DND-41 (cell line): ENCODE data around the gene GAS2.
A peak's percentile ranks its signal among the peaks of the same experiment; 100 is the strongest.

Source experiments
- ATAC-seq: fragments of 200-7000 bp; cut with Tn5 transposase; 3 replicates; pipeline ENCODE4 v1.9.1; 2021; ENCODE audit warnings: low read depth; ENCODE audit not compliant: insufficient read depth
- DNase-seq: peaks from one replicate; pipeline ENCODE4 v3.0.0-alpha.2; 2020
- H2AFZ ChIP-seq: 2 replicates; pipeline ENCODE4 v1.6.0; 2012; ENCODE audit warnings: low read depth, low read length
- H3K27ac ChIP-seq: 2 replicates; pipeline ENCODE4 v1.5.1; 2012; ENCODE audit warnings: low read length, inconsistent platforms
- H3K27me3 ChIP-seq: fragments of 200-600 bp; sonication (generic); 2 replicates; pipeline ENCODE4 v1.6.0; 2012; ENCODE audit warnings: low read length, mild to moderate bottlenecking, inconsistent platforms; ENCODE audit not compliant: insufficient read depth, poor library complexity
- H3K36me3 ChIP-seq: 2 replicates; pipeline ENCODE4 v1.5.1; 2012; ENCODE audit warnings: low read length, inconsistent platforms; ENCODE audit not compliant: insufficient read depth
- H3K4me1 ChIP-seq: 2 replicates; pipeline ENCODE4 v1.5.1; 2012; ENCODE audit warnings: mild to moderate bottlenecking, low read length; ENCODE audit not compliant: insufficient read depth
- H3K4me2 ChIP-seq: 2 replicates; pipeline ENCODE4 v1.6.0; 2012; ENCODE audit warnings: mild to moderate bottlenecking, moderate library complexity, low read length, inconsistent platforms; ENCODE audit not compliant: insufficient read depth
- H3K4me3 ChIP-seq, 2 experiments: fragments of 200-600 bp in 1 of 2; shearing (Covaris generic) in 1 of 2; 2 replicates each; pipeline ENCODE4 v1.5.1; 2012 to 2016; ENCODE audit warnings: inconsistent platforms in 2 of 2, low read length in 2 of 2, mild to moderate bottlenecking in 2 of 2, low read depth in 1 of 2, moderate library complexity in 1 of 2
- H3K79me2 ChIP-seq: 2 replicates; pipeline ENCODE4 v1.6.0; 2012; ENCODE audit warnings: low read length, inconsistent platforms; ENCODE audit not compliant: insufficient read depth
- H3K9ac ChIP-seq: 2 replicates; pipeline ENCODE4 v1.6.0; 2012; ENCODE audit warnings: low read depth, mild to moderate bottlenecking, inconsistent platforms, low read length, moderate library complexity
- H3K9me3 ChIP-seq: 2 replicates; pipeline ENCODE4 v1.5.1; 2012; ENCODE audit warnings: low read length, moderate library complexity, mild to moderate bottlenecking, inconsistent platforms; ENCODE audit not compliant: insufficient read depth, severe bottlenecking
- H4K20me1 ChIP-seq: 2 replicates; pipeline ENCODE4 v1.6.0; 2012; ENCODE audit warnings: low read length; ENCODE audit not compliant: insufficient read depth
- CTCF ChIP-seq: IDR thresholded peaks from 2 replicates; pipeline ENCODE4 v1.5.1; 2012; ENCODE audit warnings: borderline replicate concordance, low read length, moderate library complexity, mild to moderate bottlenecking; ENCODE audit not compliant: poor library complexity, severe bottlenecking; ENCODE audit errors: extremely low read depth
- EZH2 ChIP-seq: IDR thresholded peaks from 3 replicates; pipeline ENCODE4 v1.6.1; 2012; ENCODE audit warnings: borderline replicate concordance, low read depth, mild to moderate bottlenecking, moderate library complexity, low read length, inconsistent platforms; ENCODE audit not compliant: severe bottlenecking

Gene GAS2

GRCh38 chr11:22625448-22626287 lies 40.7 kb upstream of the GAS2 start, which contains the start of gene FANCF:
TSS of gene FANCF (minus strand) at chr11:22625823. CDS start at chr11:22625810, 13 bp downstream.
- peak; percentile 96 for DNase-seq
- peaks cover 33% of the 10 kb centered on the region for H3K4me1 ChIP-seq
- peak within 1 kb of the TSS; percentile 99 for H2AFZ ChIP-seq
- H3K9ac ChIP-seq = peak within 1 kb of the TSS; percentile 92
- H3K4me2 ChIP-seq = peak within 1 kb of the TSS; percentile 87
- peak; percentile 93 for ATAC-seq
- H3K79me2 ChIP-seq = peaks cover 29% of the 10 kb centered on the region
- H4K20me1 ChIP-seq = peaks cover 3% of the 10 kb centered on the region; the same call in 1 of the 2 replicates
- H3K27me3 ChIP-seq = no peaks in the 10 kb centered on the region
- peak within 1 kb of the TSS; percentile 96 to 99 for H3K4me3 ChIP-seq
- peaks cover 6% of the 10 kb centered on the region; the same call in 1 of the 2 replicates for H3K36me3 ChIP-seq
- peak within 1 kb of the TSS; percentile 96 for H3K27ac ChIP-seq
- H3K9me3 ChIP-seq = no peaks in the 10 kb centered on the region
- no peak for TF ChIP-seq EZH2
- no peak for TF ChIP-seq CTCF

DNA sequence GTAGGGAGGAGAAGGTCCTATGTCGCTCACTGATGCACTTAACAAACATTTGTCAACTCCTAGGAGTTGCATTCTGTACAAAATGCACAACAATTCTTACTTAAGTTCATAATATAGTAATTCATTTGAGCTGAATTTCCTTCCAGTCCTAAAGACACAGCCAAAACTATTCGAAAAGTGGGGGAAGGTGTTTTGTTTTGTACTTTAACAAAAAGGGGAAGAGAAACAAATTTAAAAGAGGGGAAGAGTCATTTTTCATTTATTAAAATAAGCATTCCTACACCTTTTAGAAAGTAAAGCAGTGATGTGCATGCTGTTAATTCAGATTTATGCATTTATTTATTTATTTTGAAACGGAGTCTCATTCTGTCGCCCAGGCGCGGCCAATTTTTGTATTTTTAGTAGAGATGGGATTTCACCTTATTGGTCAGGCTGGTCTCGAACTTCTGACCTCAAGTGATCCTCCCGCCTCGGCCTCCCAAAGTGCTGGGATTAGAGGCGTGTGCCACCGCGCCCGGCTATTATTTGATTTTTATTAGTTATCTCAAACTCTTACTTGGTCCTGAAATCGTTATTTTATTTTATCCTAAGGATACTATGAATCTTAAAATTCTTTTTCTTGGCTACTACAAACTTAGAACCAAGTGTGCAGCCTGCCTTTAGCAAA lies 39.7 kb upstream of the GAS2 start:
- ATAC-seq (no peak), DNase-seq (no peak)
- peaks cover 33% of the 10 kb centered on the region for H3K4me1 ChIP-seq
- peak overlapping the region; percentile 96 for H3K27ac ChIP-seq
- peaks cover 3% of the 10 kb centered on the region; the same call in 1 of the 2 replicates for H4K20me1 ChIP-seq
- peak overlapping the region; percentile 87 for H3K4me2 ChIP-seq
- H3K9ac ChIP-seq = peak overlapping the region; percentile 92
- no peaks in the 10 kb centered on the region for H3K9me3 ChIP-seq
- peaks cover 29% of the 10 kb centered on the region for H3K79me2 ChIP-seq
- no peaks in the 10 kb centered on the region for H3K27me3 ChIP-seq
- TF ChIP-seq EZH2 (no peak), CTCF (no peak)
- H3K36me3 ChIP-seq = peaks cover 6% of the 10 kb centered on the region; the same call in 1 of the 2 replicates
- H2AFZ ChIP-seq = peak overlapping the region; percentile 91
- H3K4me3 ChIP-seq = peak overlapping the region; percentile 96 to 99; a peak in 3 of 4 replicates

DNA sequence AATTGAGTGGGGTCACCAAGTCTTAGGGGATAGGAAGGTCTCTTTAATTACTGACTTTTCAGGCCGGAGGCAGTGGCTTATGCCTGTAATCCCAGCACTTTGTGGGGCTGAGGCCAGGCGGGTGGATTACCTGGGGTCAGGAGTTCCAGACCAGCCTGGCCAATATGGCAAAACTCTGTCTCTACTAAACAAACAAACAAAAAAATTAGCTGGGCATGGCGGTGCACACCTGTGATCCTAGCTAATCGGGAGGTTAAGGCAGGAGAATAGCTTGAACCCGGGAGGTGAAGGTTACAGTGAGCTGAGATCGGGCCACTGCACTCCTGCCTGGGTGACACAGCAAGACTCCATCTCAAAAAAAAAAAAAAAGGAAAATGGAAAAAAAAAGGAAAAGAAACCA lies 39.0 kb upstream of the GAS2 start:
- Histone ChIP-seq H2AFZ (no peak overlapping the region), H3K9me3 (no peaks in the 10 kb centered on the region), H3K4me1 (peaks cover 32% of the 10 kb centered on the region), H4K20me1 (peaks cover 3% of the 10 kb centered on the region; the same call in 1 of the 2 replicates), H3K27me3 (no peaks in the 10 kb centered on the region), H3K9ac (no peak overlapping the region), H3K4me3 (no peak overlapping the region), H3K79me2 (peaks cover 29% of the 10 kb centered on the region), H3K4me2 (no peak overlapping the region), H3K27ac (no peak overlapping the region), H3K36me3 (peaks cover 6% of the 10 kb centered on the region; the same call in 1 of the 2 replicates)
- no peak for TF ChIP-seq CTCF
- no peak for TF ChIP-seq EZH2
- ATAC-seq (no peak), DNase-seq (no peak)
